HK-2 (cell line): Measurements from ENCODE around the gene TDRD12.

Source experiments
- DNase-seq: peaks from one replicate; pipeline ENCODE4 v3.0.0-alpha.2; 2018; ENCODE audit not compliant: unreplicated experiment

TDRD12 gene

GRCh38 chr19:32719611-32720059, at the start of gene TDRD12:
TSS of gene TDRD12 (plus strand) at chr19:32719767. CDS start at chr19:32720073, 306 bp downstream.
- DNase-seq = no peak

- no peak for DNase-seq
These were observed 47.5 kb upstream of the TDRD12 start for GRCh38 chr19:32671883-32672593.

- DNase-seq = no peak
These were observed 46.7 kb upstream of the TDRD12 start for GRCh38 chr19:32672841-32673240.

- no peak for DNase-seq
These were observed 46.0 kb upstream of the TDRD12 start for GRCh38 chr19:32673573-32673972.

GRCh38 chr19:32674153-32674930, 45.2 kb upstream of the TDRD12 start:
- no peak for DNase-seq

- peak; percentile 98 for DNase-seq
These were observed 44.4 kb upstream of the TDRD12 start, which contains the start of gene ANKRD27 for GRCh38 chr19:32674931-32675719. TSS of gene ANKRD27 (minus strand) at chr19:32675180. CDS start at chr19:32659015, 16,165 bp downstream.

GRCh38 chr19:32675720-32676185, 43.8 kb upstream of the TDRD12 start, which contains the start of gene RGS9BP:
TSS of gene RGS9BP (plus strand) at chr19:32675848. CDS start at chr19:32676264, 416 bp downstream.
- peak; percentile 75 for DNase-seq

GRCh38 chr19:32676186-32676894, 43.2 kb upstream of the TDRD12 start:
- DNase-seq = no peak

GRCh38 chr19:32676895-32677359, 42.6 kb upstream of the TDRD12 start:
- no peak for DNase-seq

GRCh38 chr19:32677657-32678056, 41.9 kb upstream of the TDRD12 start:
- no peak for DNase-seq

- no peak for DNase-seq
These were observed 38.6 kb upstream of the TDRD12 start for GRCh38 chr19:32680986-32681385.

GRCh38 chr19:32682317-32682716, 37.2 kb upstream of the TDRD12 start:
- DNase-seq = no peak

GRCh38 chr19:32686847-32687475, 32.6 kb upstream of the TDRD12 start:
- DNase-seq = no peak

- no peak for DNase-seq
These were observed 31.9 kb upstream of the TDRD12 start for GRCh38 chr19:32687681-32688080.

GRCh38 chr19:32688311-32688710, 31.3 kb upstream of the TDRD12 start:
- DNase-seq = no peak

GRCh38 chr19:32691291-32691951, 28.1 kb upstream of the TDRD12 start, which contains the start of gene NUDT19:
TSS of gene NUDT19 (plus strand) at chr19:32691821. CDS start at chr19:32691961, 140 bp downstream.
- DNase-seq = peak; percentile 91

GRCh38 chr19:32691952-32692726, 27.4 kb upstream of the TDRD12 start:
- peak; percentile 69 for DNase-seq

- DNase-seq = no peak
These were observed 26.9 kb upstream of the TDRD12 start for GRCh38 chr19:32692727-32693061.
